DOHH2 (cell line): Measurements from ENCODE around the gene ARID5A.

Experiments used
- H3F3A ChIP-seq: fragments of 200-600 bp; sonication (generic), shearing (Covaris generic); 2 replicates; pipeline ENCODE4 v1.6.0; 2016; ENCODE audit warnings: antibody characterized with exemption, mild to moderate bottlenecking; ENCODE audit not compliant: control insufficient read depth, insufficient read depth
- H3K27ac ChIP-seq: fragments of 200-600 bp; sonication (generic); 2 replicates; pipeline ENCODE4 v1.5.1; 2014; ENCODE audit warnings: low read depth, mild to moderate bottlenecking, low read length, moderate library complexity
- H3K27me3 ChIP-seq: fragments of 200-600 bp; sonication (generic); 2 replicates; pipeline ENCODE4 v1.6.1; 2014; ENCODE audit warnings: mild to moderate bottlenecking, low read length, mixed read lengths; ENCODE audit not compliant: control insufficient read depth
- H3K36me3 ChIP-seq: fragments of 200-600 bp; sonication (generic); 2 replicates; pipeline ENCODE4 v1.6.1; 2014; ENCODE audit warnings: mild to moderate bottlenecking, low read length, moderate library complexity, mixed read lengths; ENCODE audit not compliant: control insufficient read depth
- H3K4me1 ChIP-seq: fragments of 200-600 bp; sonication (generic); 2 replicates; pipeline ENCODE4 v1.6.1; 2014; ENCODE audit warnings: mild to moderate bottlenecking, low read length, mixed read lengths; ENCODE audit not compliant: control insufficient read depth
- H3K4me2 ChIP-seq: fragments of 200-600 bp; sonication (generic); 2 replicates; pipeline ENCODE4 v1.6.0; 2014; ENCODE audit warnings: mild to moderate bottlenecking, low read length, moderate library complexity
- H3K4me3 ChIP-seq: fragments of 200-600 bp; sonication (generic); 2 replicates; pipeline ENCODE4 v1.5.1; 2014; ENCODE audit warnings: mild to moderate bottlenecking, low read length, mixed read lengths
- H3K79me2 ChIP-seq: fragments of 200-600 bp; sonication (generic); 2 replicates; pipeline ENCODE4 v1.6.1; 2014; ENCODE audit warnings: mild to moderate bottlenecking, low read length, mixed read lengths; ENCODE audit not compliant: control insufficient read depth
- H3K9me2 ChIP-seq: fragments of 200-600 bp; sonication (generic); replicated peaks from 2 replicates; pipeline ENCODE4 v1.6.1; 2014; ENCODE audit warnings: mild to moderate bottlenecking, low read length, mixed read lengths; ENCODE audit not compliant: control insufficient read depth
- H3K9me3 ChIP-seq: fragments of 200-600 bp; sonication (generic); 2 replicates; pipeline ENCODE4 v1.6.1; 2014; ENCODE audit warnings: antibody characterized with exemption, low read length, mixed read lengths; ENCODE audit not compliant: control insufficient read depth, insufficient read depth
- H4K20me1 ChIP-seq: fragments of 200-600 bp; sonication (generic); 2 replicates; pipeline ENCODE4 v1.6.0; 2014; ENCODE audit warnings: low read depth, mild to moderate bottlenecking, antibody characterized with exemption, low read length, moderate library complexity; ENCODE audit not compliant: control insufficient read depth, insufficient read depth
- EZH2phosphoT487 ChIP-seq: fragments of 200-600 bp; sonication (generic); IDR thresholded peaks from 2 replicates; pipeline ENCODE4 v1.6.1; 2017; ENCODE audit warnings: borderline replicate concordance, mild to moderate bottlenecking, antibody characterized with exemption, low read length, moderate library complexity, mixed read lengths
- TF ChIP-seq, protein P1 (sequence below): fragments of 200-600 bp; sonication (generic); IDR thresholded peaks from one replicate; pipeline ENCODE4 v1.5.1; 2014; ENCODE audit warnings: antibody characterized with exemption, mild to moderate bottlenecking, low read depth, low read length; ENCODE audit not compliant: poor library complexity, severe bottlenecking

ARID5A gene

DNA sequence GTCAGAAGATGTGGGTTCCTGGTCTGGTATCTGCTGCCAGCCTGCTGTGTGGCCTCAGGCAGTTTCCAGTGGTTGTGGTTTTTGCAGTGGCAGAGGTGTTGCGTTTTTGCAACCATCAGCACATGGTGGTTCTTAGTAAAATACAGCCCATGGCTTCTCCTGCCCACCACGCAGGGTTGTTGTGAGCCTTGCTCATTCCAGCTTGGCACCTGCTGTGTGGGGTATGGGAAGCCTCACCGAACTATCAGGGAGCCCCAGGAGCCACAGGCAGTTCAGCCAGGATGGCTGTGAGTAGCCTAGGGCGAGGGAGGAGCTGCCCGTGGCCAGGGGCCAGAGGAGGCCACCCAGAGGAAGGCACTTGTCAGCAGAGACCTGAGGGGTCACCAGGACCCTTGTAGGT is 9.8 kb downstream of the ARID5A start:
- Histone ChIP-seq H3K4me3 (no peak overlapping the region), H3K79me2 (no peaks in the 10 kb centered on the region), H3K9me2 (no peaks in the 10 kb centered on the region), H3K27me3 (no peaks in the 10 kb centered on the region), H3K4me1 (no peaks in the 10 kb centered on the region), H3K4me2 (no peak overlapping the region), H3K36me3 (no peaks in the 10 kb centered on the region), H3F3A (no peaks in the 10 kb centered on the region), H3K27ac (no peak overlapping the region), H4K20me1 (no peaks in the 10 kb centered on the region), H3K9me3 (no peaks in the 10 kb centered on the region)
- TF ChIP-seq, protein P1, sequence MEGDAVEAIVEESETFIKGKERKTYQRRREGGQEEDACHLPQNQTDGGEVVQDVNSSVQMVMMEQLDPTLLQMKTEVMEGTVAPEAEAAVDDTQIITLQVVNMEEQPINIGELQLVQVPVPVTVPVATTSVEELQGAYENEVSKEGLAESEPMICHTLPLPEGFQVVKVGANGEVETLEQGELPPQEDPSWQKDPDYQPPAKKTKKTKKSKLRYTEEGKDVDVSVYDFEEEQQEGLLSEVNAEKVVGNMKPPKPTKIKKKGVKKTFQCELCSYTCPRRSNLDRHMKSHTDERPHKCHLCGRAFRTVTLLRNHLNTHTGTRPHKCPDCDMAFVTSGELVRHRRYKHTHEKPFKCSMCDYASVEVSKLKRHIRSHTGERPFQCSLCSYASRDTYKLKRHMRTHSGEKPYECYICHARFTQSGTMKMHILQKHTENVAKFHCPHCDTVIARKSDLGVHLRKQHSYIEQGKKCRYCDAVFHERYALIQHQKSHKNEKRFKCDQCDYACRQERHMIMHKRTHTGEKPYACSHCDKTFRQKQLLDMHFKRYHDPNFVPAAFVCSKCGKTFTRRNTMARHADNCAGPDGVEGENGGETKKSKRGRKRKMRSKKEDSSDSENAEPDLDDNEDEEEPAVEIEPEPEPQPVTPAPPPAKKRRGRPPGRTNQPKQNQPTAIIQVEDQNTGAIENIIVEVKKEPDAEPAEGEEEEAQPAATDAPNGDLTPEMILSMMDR: no peak
- no peak for TF ChIP-seq EZH2phosphoT487

DNA sequence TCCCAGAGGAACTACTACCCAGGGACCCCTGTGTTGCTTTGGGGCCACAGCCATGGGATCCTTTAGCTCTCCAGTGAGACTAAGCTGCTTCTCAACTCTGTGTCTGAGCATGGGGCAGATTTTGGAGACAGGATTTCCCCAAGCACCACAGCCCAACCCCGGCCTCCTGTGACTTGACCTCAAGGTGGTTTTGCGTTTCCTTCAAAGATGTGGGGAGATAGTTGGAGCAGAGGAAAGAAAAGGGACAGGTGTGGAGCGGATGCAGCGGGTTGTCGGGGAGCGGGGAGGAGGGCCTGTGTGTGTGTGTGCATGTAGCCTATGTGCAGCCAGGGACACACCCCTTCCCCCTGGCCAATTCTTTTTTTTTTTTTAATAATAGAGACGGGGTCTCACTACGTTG is 10.2 kb downstream of the ARID5A start:
- Histone ChIP-seq H3K27ac (no peak overlapping the region), H3K36me3 (no peaks in the 10 kb centered on the region), H3K4me3 (no peak overlapping the region), H3K9me3 (no peaks in the 10 kb centered on the region), H3K79me2 (no peaks in the 10 kb centered on the region), H4K20me1 (no peaks in the 10 kb centered on the region), H3F3A (no peaks in the 10 kb centered on the region), H3K4me1 (no peaks in the 10 kb centered on the region), H3K27me3 (no peaks in the 10 kb centered on the region), H3K9me2 (no peaks in the 10 kb centered on the region), H3K4me2 (no peak overlapping the region)
- TF ChIP-seq EZH2phosphoT487: no peak
- TF ChIP-seq, protein P1: no peak

DNA sequence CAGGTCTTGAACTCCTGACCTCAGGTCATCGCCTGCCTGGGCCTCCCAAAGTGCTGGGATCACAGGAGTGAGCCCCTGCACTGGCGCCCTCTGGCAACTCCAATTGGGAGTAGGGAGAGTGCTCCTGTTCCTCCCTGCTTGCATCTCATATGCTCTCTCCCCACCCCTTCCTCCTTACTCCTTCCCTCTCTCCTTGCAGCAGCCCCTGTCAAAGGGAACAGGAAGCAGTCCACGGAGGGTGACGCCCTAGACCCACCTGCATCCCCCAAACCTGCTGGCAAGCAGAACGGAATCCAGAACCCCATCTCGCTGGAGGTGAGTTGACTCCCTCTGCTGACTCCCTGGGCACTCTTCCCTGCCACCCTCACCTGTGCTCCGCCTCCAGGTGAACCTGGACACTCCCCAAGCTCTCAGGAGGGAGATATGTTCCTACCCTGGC is 10.7 kb downstream of the ARID5A start:
- Histone ChIP-seq H3K36me3 (no peaks in the 10 kb centered on the region), H3K4me2 (no peak overlapping the region), H3K9me3 (no peaks in the 10 kb centered on the region), H4K20me1 (no peaks in the 10 kb centered on the region), H3K27me3 (no peaks in the 10 kb centered on the region), H3K4me3 (no peak overlapping the region), H3K79me2 (no peaks in the 10 kb centered on the region), H3F3A (no peaks in the 10 kb centered on the region), H3K4me1 (no peaks in the 10 kb centered on the region), H3K9me2 (no peaks in the 10 kb centered on the region), H3K27ac (no peak overlapping the region)
- TF ChIP-seq EZH2phosphoT487: no peak
- TF ChIP-seq, protein P1: no peak
